ENCODE results near the gene EML5. TPM values are rescaled to one million over a fixed set of nuclear protein-coding genes. Genes with fewer than 3 reads are reported as not detected.

The EML5 gene
- total and polyA plus RNA-seq, 7 experiments from 2014 or later: 0.40 to 6.4 (median 3.3) TPM

GRCh38 chr14:88818018-88818417, 25.3 kb upstream of the EML5 start:
- ATAC-seq: no peak
- Histone ChIP-seq H3K9me3 (ENCODE audit: control insufficient read depth in 2 of 3, low read length in 3 of 3) (no peaks in the 10 kb centered on the region), H3K4me1 (ENCODE audit: control insufficient read depth in 2 of 2, insufficient read depth in 2 of 2, low read length in 2 of 2) (no peaks in the 10 kb centered on the region), H3K4me3 (ENCODE audit: low read length) (no peak overlapping the region), H3K27me3 (ENCODE audit: control insufficient read depth in 2 of 2, insufficient read depth in 2 of 2, low read length in 2 of 2) (no peaks in the 10 kb centered on the region), H3K36me3 (ENCODE audit: control insufficient read depth in 2 of 3, insufficient read depth in 3 of 3, low read length in 3 of 3) (no peaks in the 10 kb centered on the region), H3K27ac (ENCODE audit: low read depth, low read length) (no peak overlapping the region)
- Mint-ChIP-seq H3K4me3 (no peak overlapping the region), H3K27ac (no peak overlapping the region), H3K4me1 (no peaks in the 10 kb centered on the region), H3K27me3 (peaks cover 5 to 33% (median 26%) of the 10 kb centered on the region in 5 donors), H3K36me3 (peaks cover 0 to 3% (median 0%) of the 10 kb centered on the region in 5 donors), H3K9me3 (no peaks in the 10 kb centered on the region)
- POLR2A ChIA-PET: no interaction called here
- intact Hi-C loops (cut with micrococcal nuclease): no loop called here
- no peak for DNase-seq
- CTCF ChIA-PET: no interaction called here

- Histone ChIP-seq H3K4me3 (ENCODE audit: low read length) (no peak overlapping the region), H3K9me3 (ENCODE audit: control insufficient read depth in 2 of 3, low read length in 3 of 3) (no peaks in the 10 kb centered on the region), H3K27me3 (ENCODE audit: control insufficient read depth in 2 of 2, insufficient read depth in 2 of 2, low read length in 2 of 2) (no peaks in the 10 kb centered on the region), H3K4me1 (ENCODE audit: control insufficient read depth in 2 of 2, insufficient read depth in 2 of 2, low read length in 2 of 2) (no peaks in the 10 kb centered on the region), H3K36me3 (ENCODE audit: control insufficient read depth in 2 of 3, insufficient read depth in 3 of 3, low read length in 3 of 3) (no peaks in the 10 kb centered on the region), H3K27ac (ENCODE audit: low read depth, low read length) (no peak overlapping the region)
- no peaks in the 10 kb centered on the region for H3K4me1 Mint-ChIP-seq
- no peak for ATAC-seq
- H3K27me3 Mint-ChIP-seq: peaks cover 11 to 40% (median 30%) of the 10 kb centered on the region in 5 donors
- H3K36me3 Mint-ChIP-seq: peaks cover 0 to 3% (median 0%) of the 10 kb centered on the region in 5 donors
- ChIA-PET CTCF (interaction anchor here (0.5 kb wide), 1 partner anchor 190 kb away, joined by 5 read pairs; no protein-coding TSS in a partner anchor), POLR2A (interaction anchor here (1.2 kb wide), 1 partner anchor 10 kb away, joined by 3 read pairs; no protein-coding TSS in a partner anchor)
- H3K27ac Mint-ChIP-seq: no peak overlapping the region
- H3K4me3 Mint-ChIP-seq: no peak overlapping the region
- H3K9me3 Mint-ChIP-seq: no peaks in the 10 kb centered on the region
- DNase-seq: no peak
- intact Hi-C loops (cut with micrococcal nuclease): no loop called here
These were observed 23.2 kb upstream of the EML5 start for GRCh38 chr14:88815980-88816379.

DNA sequence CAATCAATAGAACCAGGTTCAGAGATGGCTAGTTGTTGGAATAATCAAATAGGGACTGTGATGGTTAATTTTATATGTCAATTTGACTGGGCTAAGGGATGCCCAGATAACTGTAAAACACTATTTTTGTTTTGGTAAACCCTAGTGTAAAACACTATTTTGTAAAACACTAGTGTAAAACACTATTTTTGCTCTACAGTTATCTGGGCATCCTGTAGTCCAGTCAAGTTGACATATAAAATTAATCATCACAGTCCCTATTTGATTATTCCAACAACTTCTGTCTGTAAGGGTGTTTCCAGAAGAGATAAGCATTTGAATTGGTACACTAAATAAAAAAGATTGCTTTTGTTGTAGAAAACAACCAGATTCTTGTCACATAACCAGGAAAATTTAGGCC, 15.6 kb upstream of the EML5 start:
- ChIA-PET CTCF (no interaction called here), POLR2A (no interaction called here)
- intact Hi-C loops (cut with micrococcal nuclease): no loop called here
- Mint-ChIP-seq H3K36me3 (peaks cover 0 to 17% (median 0%) of the 10 kb centered on the region in 5 donors), H3K4me3 (no peak overlapping the region), H3K4me1 (no peaks in the 10 kb centered on the region), H3K9me3 (peaks cover 0 to 22% (median 6%) of the 10 kb centered on the region in 11 donors), H3K27ac (no peak overlapping the region), H3K27me3 (peaks cover 24 to 41% (median 32%) of the 10 kb centered on the region in 5 donors)
- Histone ChIP-seq H3K27ac (ENCODE audit: low read depth, low read length) (no peak overlapping the region), H3K36me3 (ENCODE audit: control insufficient read depth in 2 of 3, insufficient read depth in 3 of 3, low read length in 3 of 3) (no peaks in the 10 kb centered on the region), H3K27me3 (ENCODE audit: control insufficient read depth in 2 of 2, insufficient read depth in 2 of 2, low read length in 2 of 2) (no peaks in the 10 kb centered on the region), H3K4me1 (ENCODE audit: control insufficient read depth in 2 of 2, insufficient read depth in 2 of 2, low read length in 2 of 2) (no peaks in the 10 kb centered on the region), H3K4me3 (ENCODE audit: low read length) (no peak overlapping the region), H3K9me3 (ENCODE audit: control insufficient read depth in 2 of 3, low read length in 3 of 3) (peaks cover 0 to 5% (median 0%) of the 10 kb centered on the region in 3 experiments)
- no peak for ATAC-seq
- no peak for DNase-seq

DNA sequence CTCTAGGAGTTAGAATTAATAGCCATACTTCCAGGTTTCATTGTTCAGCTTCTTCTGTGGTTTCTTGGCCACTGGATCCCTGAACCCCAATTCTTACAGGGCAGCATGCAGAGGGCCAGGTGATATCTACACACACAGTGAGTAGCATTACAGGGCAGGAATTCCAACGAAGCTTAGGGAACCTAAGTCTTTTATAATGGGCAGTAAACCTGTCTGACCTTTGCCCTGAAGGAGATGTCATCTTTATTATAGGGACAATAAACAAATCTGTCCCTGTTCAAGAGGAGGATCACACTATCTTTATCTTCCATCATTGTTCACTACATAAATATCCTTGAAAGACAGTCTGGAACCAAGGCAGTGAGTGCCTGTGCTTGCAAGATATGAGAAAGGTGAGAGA, 11.7 kb upstream of the EML5 start:
- ChIA-PET POLR2A (interaction anchor here (1.1 kb wide), 1 partner anchor 11 kb away, joined by 4 read pairs; no protein-coding TSS in a partner anchor), CTCF (no interaction called here)
- H3K27me3 Mint-ChIP-seq: peaks cover 23 to 40% (median 28%) of the 10 kb centered on the region in 5 donors
- Histone ChIP-seq H3K36me3 (ENCODE audit: control insufficient read depth in 2 of 3, insufficient read depth in 3 of 3, low read length in 3 of 3) (no peaks in the 10 kb centered on the region), H3K27me3 (ENCODE audit: control insufficient read depth in 2 of 2, insufficient read depth in 2 of 2, low read length in 2 of 2) (no peaks in the 10 kb centered on the region), H3K4me3 (ENCODE audit: low read length) (no peak overlapping the region), H3K27ac (ENCODE audit: low read depth, low read length) (no peak overlapping the region), H3K9me3 (ENCODE audit: control insufficient read depth in 2 of 3, low read length in 3 of 3) (peaks cover 0 to 5% (median 0%) of the 10 kb centered on the region in 3 experiments), H3K4me1 (ENCODE audit: control insufficient read depth in 2 of 2, insufficient read depth in 2 of 2, low read length in 2 of 2) (no peaks in the 10 kb centered on the region)
- no peak overlapping the region for H3K4me3 Mint-ChIP-seq
- H3K36me3 Mint-ChIP-seq: peaks cover 0 to 17% (median 0%) of the 10 kb centered on the region in 5 donors
- no peak overlapping the region for H3K27ac Mint-ChIP-seq
- intact Hi-C loops (cut with micrococcal nuclease): no loop called here
- no peaks in the 10 kb centered on the region for H3K4me1 Mint-ChIP-seq
- H3K9me3 Mint-ChIP-seq: peaks cover 0 to 21% (median 9%) of the 10 kb centered on the region in 11 donors
- ATAC-seq: no peak
- DNase-seq: no peak

DNA sequence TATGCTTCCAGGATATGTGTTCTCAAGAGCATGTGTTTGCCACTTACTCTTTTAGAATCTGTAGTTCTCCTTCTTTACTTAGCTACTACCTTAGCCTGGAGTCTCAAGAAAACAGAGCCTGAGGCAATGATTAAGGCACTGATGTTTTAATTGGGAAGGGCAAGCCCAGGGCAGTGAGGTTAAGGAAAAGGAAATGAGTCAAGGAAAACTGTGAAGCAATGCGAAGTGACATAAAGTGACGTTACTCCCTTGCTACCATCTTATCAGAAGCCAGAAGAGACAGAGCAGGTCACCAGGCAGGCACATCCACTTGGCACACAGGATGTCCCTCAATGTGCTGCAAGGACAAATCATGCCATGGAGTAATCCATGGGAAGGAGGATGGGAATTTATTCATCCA, 11.3 kb upstream of the EML5 start:
- Mint-ChIP-seq H3K27ac (no peak overlapping the region), H3K4me1 (peaks cover 0 to under 1% (median 0%) of the 10 kb centered on the region in 7 donors), H3K27me3 (peaks cover 19 to 40% (median 29%) of the 10 kb centered on the region in 5 donors), H3K36me3 (peaks cover 0 to 15% (median 0%) of the 10 kb centered on the region in 5 donors), H3K4me3 (no peak overlapping the region), H3K9me3 (peaks cover 0 to 17% (median 7%) of the 10 kb centered on the region in 11 donors)
- Histone ChIP-seq H3K4me3 (ENCODE audit: low read length) (no peak overlapping the region), H3K9me3 (ENCODE audit: control insufficient read depth in 2 of 3, low read length in 3 of 3) (peaks cover 0 to 5% (median 0%) of the 10 kb centered on the region in 3 experiments), H3K36me3 (ENCODE audit: control insufficient read depth in 2 of 3, insufficient read depth in 3 of 3, low read length in 3 of 3) (no peaks in the 10 kb centered on the region), H3K4me1 (ENCODE audit: control insufficient read depth in 2 of 2, insufficient read depth in 2 of 2, low read length in 2 of 2) (no peaks in the 10 kb centered on the region), H3K27me3 (ENCODE audit: control insufficient read depth in 2 of 2, insufficient read depth in 2 of 2, low read length in 2 of 2) (no peaks in the 10 kb centered on the region), H3K27ac (ENCODE audit: low read depth, low read length) (no peak overlapping the region)
- DNase-seq: no peak
- POLR2A ChIA-PET: interaction anchor here (1.1 kb wide), 1 partner anchor 11 kb away, joined by 4 read pairs; no protein-coding TSS in a partner anchor
- CTCF ChIA-PET: no interaction called here
- intact Hi-C loops (cut with micrococcal nuclease): no loop called here
- no peak for ATAC-seq

GRCh38 chr14:88802596-88802995, 9.8 kb upstream of the EML5 start:
- H3K4me3 Mint-ChIP-seq: no peak overlapping the region

GRCh38 chr14:88799522-88799921, 6.8 kb upstream of the EML5 start:
- no peak for DNase-seq
- Histone ChIP-seq H3K27me3 (ENCODE audit: control insufficient read depth in 2 of 2, insufficient read depth in 2 of 2, low read length in 2 of 2) (no peaks in the 10 kb centered on the region), H3K4me3 (ENCODE audit: low read length) (no peak overlapping the region), H3K9me3 (ENCODE audit: control insufficient read depth in 2 of 3, low read length in 3 of 3) (no peaks in the 10 kb centered on the region), H3K4me1 (ENCODE audit: control insufficient read depth in 2 of 2, insufficient read depth in 2 of 2, low read length in 2 of 2) (no peaks in the 10 kb centered on the region), H3K27ac (ENCODE audit: low read depth, low read length) (no peak overlapping the region), H3K36me3 (ENCODE audit: control insufficient read depth in 2 of 3, insufficient read depth in 3 of 3, low read length in 3 of 3) (no peaks in the 10 kb centered on the region)
- ATAC-seq: no peak
- H3K36me3 Mint-ChIP-seq: no peaks in the 10 kb centered on the region
- CTCF ChIA-PET: no interaction called here
- peaks cover 0 to 5% (median 0%) of the 10 kb centered on the region in 11 donors for H3K9me3 Mint-ChIP-seq
- H3K4me1 Mint-ChIP-seq: peaks cover 0 to 5% (median 0%) of the 10 kb centered on the region in 7 donors
- H3K27me3 Mint-ChIP-seq: peaks cover 12 to 35% (median 16%) of the 10 kb centered on the region in 5 donors
- H3K27ac Mint-ChIP-seq: no peak overlapping the region
- intact Hi-C loops (cut with micrococcal nuclease): loop anchor here in 1 of 2 donors (10.0 kb wide), 1 partner anchor 1165 kb away; no protein-coding TSS in a partner anchor
- H3K4me3 Mint-ChIP-seq: no peak overlapping the region
- POLR2A ChIA-PET: no interaction called here

More at GRCh38 chr14:88802596-88802995, 9.8 kb upstream of the EML5 start:
- Histone ChIP-seq H3K4me1 (ENCODE audit: control insufficient read depth in 2 of 2, insufficient read depth in 2 of 2, low read length in 2 of 2) (no peaks in the 10 kb centered on the region), H3K27me3 (ENCODE audit: control insufficient read depth in 2 of 2, insufficient read depth in 2 of 2, low read length in 2 of 2) (no peaks in the 10 kb centered on the region), H3K27ac (ENCODE audit: low read depth, low read length) (no peak overlapping the region), H3K36me3 (ENCODE audit: control insufficient read depth in 2 of 3, insufficient read depth in 3 of 3, low read length in 3 of 3) (no peaks in the 10 kb centered on the region), H3K4me3 (ENCODE audit: low read length) (no peak overlapping the region), H3K9me3 (ENCODE audit: control insufficient read depth in 2 of 3, low read length in 3 of 3) (no peaks in the 10 kb centered on the region)
- Mint-ChIP-seq H3K36me3 (peaks cover 0 to 4% (median 0%) of the 10 kb centered on the region in 5 donors), H3K9me3 (peaks cover 0 to 5% (median under 1%) of the 10 kb centered on the region in 11 donors), H3K4me1 (peaks cover 0 to 5% (median 0%) of the 10 kb centered on the region in 7 donors), H3K27ac (no peak overlapping the region), H3K27me3 (peaks cover 14 to 38% (median 32%) of the 10 kb centered on the region in 5 donors)
- ATAC-seq (no peak), DNase-seq (no peak)
- intact Hi-C loops (cut with micrococcal nuclease): no loop called here
- ChIA-PET POLR2A (interaction anchor here (0.6 kb wide), 1 partner anchor 515 kb away, joined by 3 read pairs; no protein-coding TSS in a partner anchor), CTCF (no interaction called here)

Data from naive thymus-derived CD4-positive, alpha-beta T cell (primary cell).